GM19438 (cell line): ENCODE data around the gene RPL29.
"Not testable (repeated sequence)": the region's sequence is repeated elsewhere in the genome, so short reads cannot be mapped to it uniquely, and the experiment has no call there.

ENCODE experiments used
- ATAC-seq: cut with Tn5 transposase; IDR thresholded peaks from one replicate; pipeline ENCODE4 v1.9.1; 2021; ENCODE audit warnings: low read depth; ENCODE audit not compliant: unreplicated experiment

RPL29 gene

GRCh38 chr3:52006820-52007133 lies 11.1 kb upstream of the RPL29 start:
- no peak for ATAC-seq

- no peak for ATAC-seq
These were observed 10.5 kb upstream of the RPL29 start for GRCh38 chr3:52006017-52006819.

- ATAC-seq = no peak
These were observed 9.9 kb upstream of the RPL29 start for GRCh38 chr3:52005571-52005986.

GRCh38 chr3:52004906-52005395 lies 9.3 kb upstream of the RPL29 start:
- ATAC-seq = no peak

- ATAC-seq = no peak
These were observed 8.6 kb upstream of the RPL29 start for GRCh38 chr3:52004163-52004787.

- ATAC-seq = no peak
These were observed 7.1 kb upstream of the RPL29 start for GRCh38 chr3:52002748-52003147.

GRCh38 chr3:52001443-52001974 lies 5.8 kb upstream of the RPL29 start:
- ATAC-seq = no peak

- no peak for ATAC-seq
These were observed 4.2 kb upstream of the RPL29 start for GRCh38 chr3:51999846-52000245.

- no peak for ATAC-seq
These were observed 3.1 kb upstream of the RPL29 start for GRCh38 chr3:51998774-51999173.

GRCh38 chr3:51997935-51998596 lies 2.4 kb upstream of the RPL29 start:
- no peak for ATAC-seq

- no peak for ATAC-seq
These were observed 1.5 kb upstream of the RPL29 start for GRCh38 chr3:51997172-51997571.

GRCh38 chr3:51994530-51994929 lies 1.2 kb downstream of the RPL29 start:
- ATAC-seq = no peak

GRCh38 chr3:51993657-51994056 lies 2.0 kb downstream of the RPL29 start:
- ATAC-seq = not testable (repeated sequence)

GRCh38 chr3:51992017-51992682 lies 3.5 kb downstream of the RPL29 start:
- ATAC-seq = no peak

- ATAC-seq = not testable (repeated sequence)
These were observed 5.2 kb downstream of the RPL29 start for GRCh38 chr3:51990501-51990971.

GRCh38 chr3:51988286-51989146 lies 7.2 kb downstream of the RPL29 start:
- ATAC-seq = no peak

GRCh38 chr3:51987568-51987967 lies 8.1 kb downstream of the RPL29 start:
- ATAC-seq = no peak

- no peak for ATAC-seq
These were observed 9.4 kb downstream of the RPL29 start for GRCh38 chr3:51986010-51986947.

- no peak for ATAC-seq
These were observed 10.6 kb downstream of the RPL29 start for GRCh38 chr3:51985063-51985462.
